Hematopoietic multipotent progenitor cell treated with erythropoietin and hydrocortisone succinate and interleukin-3 and kit ligand, for 8 days (in vitro differentiated cells): ENCODE measurements around the gene PLEKHG2.
A peak's percentile ranks its signal among the peaks of the same experiment; 100 is the strongest.

Experiments used
- DNase-seq: peaks from one replicate; pipeline ENCODE4 v3.0.0-alpha.2; 2015

Gene PLEKHG2

DNA sequence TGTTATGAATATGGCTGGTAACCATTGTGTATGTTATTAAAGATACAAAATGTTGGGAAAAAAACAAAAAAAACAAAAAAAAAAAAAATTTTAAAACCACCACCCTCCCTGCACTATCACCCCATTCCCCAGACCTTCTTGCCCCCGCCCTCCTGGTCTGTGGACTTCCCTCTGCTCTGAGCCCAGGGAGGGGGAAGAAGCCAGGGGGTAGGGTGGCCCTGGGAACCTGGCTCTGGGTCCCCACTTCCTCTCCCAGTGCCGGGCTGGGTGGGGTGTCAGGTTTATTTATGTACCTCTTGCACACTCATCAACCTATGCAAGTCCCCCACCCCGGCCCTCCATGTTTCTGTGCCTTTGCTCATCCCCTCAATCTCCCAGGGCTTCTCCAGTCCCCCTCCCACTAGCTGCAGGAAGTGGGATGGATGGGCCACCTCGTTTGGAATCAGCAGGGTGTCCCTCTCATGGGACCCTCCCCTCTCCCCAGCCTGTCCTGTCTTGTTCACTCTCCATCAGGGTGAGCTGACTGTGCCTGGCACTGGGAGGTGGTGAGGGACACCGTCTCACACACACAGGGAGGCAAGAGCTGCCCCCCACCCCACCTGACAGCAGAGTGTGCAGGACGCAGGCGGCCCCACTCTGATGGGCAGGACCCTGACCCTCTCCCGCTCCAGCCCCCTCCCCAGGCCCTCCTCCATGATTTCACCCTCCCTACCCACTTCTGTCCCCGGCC, 27.5 kb upstream of the PLEKHG2 start:
- no peak for DNase-seq

DNA sequence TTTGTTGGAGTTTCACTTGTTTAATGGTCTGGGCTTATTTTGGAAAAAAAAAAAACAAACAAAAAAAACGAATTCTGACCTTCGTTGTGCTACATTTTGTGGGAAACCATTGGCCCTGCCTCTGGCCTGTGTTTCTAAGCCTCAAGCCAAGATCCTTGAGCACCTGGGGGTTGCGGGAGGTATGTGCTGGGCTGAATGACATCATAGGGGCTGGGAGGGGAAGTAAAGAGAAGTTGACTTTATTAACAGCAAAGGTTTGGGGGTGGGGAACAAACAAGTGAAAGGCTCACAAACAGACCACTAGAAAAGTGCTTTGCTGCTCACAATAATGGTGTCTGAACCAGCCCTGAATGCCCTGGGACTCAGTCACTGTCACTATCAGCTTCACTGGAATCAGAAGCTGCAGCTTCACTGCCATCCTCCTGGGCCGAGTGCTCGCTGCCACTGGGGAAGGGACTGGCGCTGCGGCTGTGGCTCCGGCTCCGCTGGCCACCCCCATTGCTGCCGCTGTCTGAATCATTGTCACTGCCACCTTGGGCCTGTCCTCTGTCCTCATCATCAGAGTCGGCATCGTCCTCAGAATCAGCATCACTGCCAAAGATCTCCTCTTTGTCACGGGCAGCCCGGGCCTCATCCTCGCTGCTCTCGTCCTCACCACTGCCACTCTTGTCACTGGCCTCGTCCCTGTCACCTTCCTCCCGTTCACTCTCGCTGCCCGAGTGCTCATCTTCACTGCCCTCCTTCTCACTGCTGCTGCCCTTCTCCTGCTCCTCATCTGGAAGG, 26.6 kb upstream of the PLEKHG2 start:
- DNase-seq, result no peak

DNA sequence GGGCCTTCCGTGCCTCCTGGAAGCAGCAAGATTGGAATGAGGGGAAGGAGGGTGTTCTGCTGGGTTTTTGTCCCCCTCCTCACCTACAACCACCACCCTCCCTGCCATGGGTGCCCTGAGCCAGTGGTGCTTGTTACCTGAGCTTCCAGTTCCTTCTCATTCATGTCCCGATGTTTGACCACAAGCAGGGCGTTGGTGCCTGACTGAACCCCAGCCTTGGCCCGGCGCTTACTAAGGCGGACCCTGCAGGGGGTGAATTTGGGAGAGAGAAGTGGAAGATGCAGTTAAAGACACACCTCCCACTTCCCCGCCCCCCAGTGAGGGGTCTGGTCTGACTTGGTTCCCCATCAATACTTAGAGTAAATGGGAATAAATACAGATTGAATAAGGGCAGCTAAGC, 25.9 kb upstream of the PLEKHG2 start:
- DNase-seq, result no peak

GRCh38 chr19:39388657-39389056, 23.8 kb upstream of the PLEKHG2 start:
- no peak for DNase-seq

DNA sequence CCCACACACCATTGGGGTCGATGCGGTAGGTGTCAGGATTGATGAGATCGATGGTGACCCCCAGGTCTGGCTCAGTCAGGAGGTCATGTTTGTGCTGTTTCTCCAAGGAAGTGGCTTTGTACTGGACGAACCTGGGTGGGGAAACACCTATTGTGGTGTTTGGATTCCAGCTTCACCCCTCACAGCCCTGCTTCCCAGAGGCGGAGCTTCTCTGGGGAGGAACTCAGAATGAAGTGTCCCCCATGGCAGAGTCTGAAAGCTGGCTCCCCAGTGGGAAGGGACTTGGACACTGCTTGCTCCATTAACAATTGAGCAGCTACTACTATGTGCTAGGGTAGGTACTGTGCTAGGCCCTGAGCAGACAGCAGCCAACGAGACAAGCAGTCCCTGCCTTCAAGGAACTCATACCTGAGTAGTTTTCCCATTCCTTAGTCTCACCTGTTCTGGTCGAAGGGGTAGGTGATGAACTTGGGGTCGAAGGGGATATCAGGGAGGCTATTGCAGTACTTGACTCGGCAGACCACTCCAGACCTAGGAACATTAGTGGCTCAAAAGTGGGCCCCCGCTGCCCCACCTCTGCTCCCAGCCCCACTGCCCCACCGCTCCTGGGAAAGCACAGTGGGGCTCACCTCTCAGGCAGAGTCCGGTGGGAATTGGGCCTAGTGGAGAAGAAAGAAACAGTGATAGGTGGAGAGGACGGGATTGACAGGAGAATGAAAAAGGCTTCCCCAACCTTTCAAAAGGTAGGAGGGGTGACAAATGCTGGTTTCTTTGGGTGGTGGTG, 22.6 kb upstream of the PLEKHG2 start:
- DNase-seq, result no peak

GRCh38 chr19:39390451-39390750, 22.1 kb upstream of the PLEKHG2 start:
- DNase-seq, result no peak

DNA sequence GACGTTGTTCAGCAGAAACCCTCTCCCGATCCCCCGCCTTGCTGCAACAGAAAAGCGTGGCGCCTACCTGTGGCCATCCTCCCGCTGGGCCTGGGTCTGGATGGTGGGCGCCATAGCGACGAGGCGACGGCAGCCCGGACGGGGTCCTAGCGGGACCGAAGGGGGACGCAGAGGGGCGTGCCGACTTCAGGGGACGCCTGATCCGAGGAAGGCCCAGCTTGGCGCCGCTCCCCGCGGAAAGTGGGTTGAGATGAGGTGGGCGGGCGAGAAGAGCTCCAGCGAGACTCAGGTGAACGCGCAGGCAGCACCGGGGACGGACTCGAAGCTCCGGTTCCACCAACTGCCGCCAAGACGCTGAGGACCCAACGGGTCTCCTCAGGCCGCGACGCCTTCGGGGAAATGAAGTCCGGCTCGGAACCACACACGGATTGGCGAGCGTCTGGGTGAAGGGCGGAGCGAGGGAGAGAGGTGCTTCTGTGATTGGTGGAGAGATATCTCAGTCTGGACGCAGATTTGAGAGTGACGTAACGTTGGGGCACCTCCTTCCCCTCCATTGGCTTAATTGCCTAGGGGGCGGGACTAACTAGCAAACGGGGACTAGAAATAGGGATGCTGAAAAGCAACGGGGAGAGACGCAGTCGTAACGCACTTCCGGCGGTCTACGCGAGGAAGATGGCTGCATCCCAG, 21.6 kb upstream of the PLEKHG2 start, which contains the start of the genes MED29 and PAF1:
Gene MED29 (plus strand): TSS at position 628 of the 687 bp plus-strand sequence. CDS start 45 bp downstream, at position 673.
Gene PAF1 (minus strand): TSS at position 356 of the 687 bp plus-strand sequence. CDS start 242 bp downstream, at position 114.
- peak; percentile 100 for DNase-seq

GRCh38 chr19:39397360-39398296, 14.8 kb upstream of the PLEKHG2 start:
- DNase-seq, result peak; percentile 87

GRCh38 chr19:39398297-39398864, 14.1 kb upstream of the PLEKHG2 start:
- DNase-seq, result peak; percentile 88

GRCh38 chr19:39399668-39400050, 12.8 kb upstream of the PLEKHG2 start:
- DNase-seq, result peak; percentile 53

DNA sequence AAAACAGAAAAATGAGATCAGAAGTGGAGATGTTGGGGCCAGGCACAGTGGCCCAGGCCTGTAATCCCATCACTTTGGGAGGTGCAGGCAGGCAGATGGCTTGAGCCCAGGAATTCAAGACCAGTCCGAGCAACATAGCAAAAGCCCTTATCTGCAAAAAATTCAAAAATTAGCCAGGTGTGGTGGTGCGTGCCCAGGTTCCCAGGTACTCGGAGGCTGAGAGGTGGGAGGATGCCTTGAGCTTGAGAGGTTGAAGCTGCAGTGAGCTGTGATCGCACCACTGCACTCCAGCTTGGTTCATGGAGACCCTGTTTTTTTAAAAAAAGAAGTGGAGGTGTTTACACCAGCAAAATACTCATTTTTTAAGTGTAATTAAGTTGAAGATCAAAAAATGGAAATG, 12.4 kb upstream of the PLEKHG2 start:
- no peak for DNase-seq

GRCh38 chr19:39401070-39401548, 11.4 kb upstream of the PLEKHG2 start:
- no peak for DNase-seq

- peak; percentile 84 for DNase-seq
Observed at GRCh38 chr19:39401549-39402345, 10.7 kb upstream of the PLEKHG2 start.

- peak; percentile 79 for DNase-seq
Observed at GRCh38 chr19:39402346-39403300, 9.8 kb upstream of the PLEKHG2 start.

GRCh38 chr19:39403331-39404312, 8.8 kb upstream of the PLEKHG2 start:
- peak; percentile 85 for DNase-seq

DNA sequence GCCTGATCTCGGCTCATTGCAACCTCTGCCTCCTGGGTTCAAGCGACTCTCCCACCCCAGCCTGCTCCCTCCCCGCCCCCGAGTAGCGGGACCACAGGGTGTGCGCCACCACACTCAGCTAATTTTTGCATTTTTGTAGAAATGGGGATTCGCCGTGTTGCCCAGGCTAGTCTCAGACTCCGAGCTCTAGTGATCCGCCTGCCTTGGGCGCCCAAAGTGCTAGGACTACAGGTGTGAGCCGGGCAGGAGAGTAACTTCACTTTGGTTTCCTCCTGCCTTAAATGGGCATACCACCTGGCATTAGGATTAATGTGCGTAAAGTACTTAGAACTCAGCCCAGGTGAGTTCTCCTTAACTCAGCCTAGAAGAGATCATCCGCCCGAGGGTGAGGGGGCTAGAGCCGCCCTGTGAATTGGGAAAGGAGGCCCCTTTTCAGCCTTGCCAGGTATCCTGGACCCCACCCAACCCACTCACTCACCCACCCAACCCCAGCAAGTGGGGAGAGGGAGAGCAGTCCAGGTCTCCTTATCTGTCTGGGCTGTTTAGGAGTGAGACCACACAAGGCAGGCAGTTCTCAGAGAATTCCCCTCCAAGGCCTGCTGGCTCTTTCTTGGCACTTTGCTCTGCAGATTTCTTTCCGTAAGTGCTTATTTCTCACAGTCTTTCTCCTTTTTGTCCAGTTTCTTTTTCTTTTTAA, 7.1 kb upstream of the PLEKHG2 start:
- DNase-seq, result no peak
